Measurements from ENCODE around the gene MYO1F.
"Not testable (repeated sequence)": the region's sequence is repeated elsewhere in the genome, so short reads cannot be mapped to it uniquely, and the experiment has no call there.

The MYO1F gene

DNA sequence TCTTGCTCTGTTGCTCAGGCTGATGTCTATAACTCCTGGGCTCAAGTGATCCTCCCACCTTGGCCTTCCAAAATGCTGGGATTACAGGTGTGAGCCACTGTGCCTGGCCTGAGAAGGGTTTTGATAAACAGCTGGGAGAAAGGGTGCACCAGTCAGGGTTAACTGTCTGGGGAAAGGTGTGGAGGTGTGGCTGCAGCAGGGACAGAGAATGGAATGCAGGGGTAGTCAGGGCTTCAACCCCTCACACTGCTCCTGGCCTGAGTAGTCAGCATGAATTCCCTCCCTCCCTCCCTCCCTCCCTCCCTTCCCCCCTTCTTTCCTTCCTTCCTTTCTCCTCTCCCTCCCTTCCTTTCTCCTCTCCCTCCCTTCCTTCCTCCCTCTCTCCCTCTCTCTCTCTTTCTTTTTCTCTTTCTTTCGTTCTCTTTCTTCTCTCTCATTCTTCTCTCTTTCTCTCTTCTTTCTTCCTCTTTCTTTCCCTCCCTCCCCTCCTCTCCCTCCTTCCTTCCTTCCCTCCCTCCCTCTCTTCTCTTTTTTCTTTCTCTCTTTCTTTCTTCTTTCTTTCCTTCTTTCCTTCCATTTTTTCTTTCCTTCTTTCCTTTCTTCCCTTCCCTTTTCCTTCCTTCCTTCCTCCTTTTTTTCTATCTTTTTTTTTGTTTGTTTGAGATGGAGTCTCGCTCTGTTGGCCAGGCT, 16.0 kb downstream of the MYO1F start:
- no peak for DNase-seq

GRCh38 chr19:8558325-8558724, 18.9 kb downstream of the MYO1F start:
- no peak for DNase-seq

GRCh38 chr19:8557642-8558238, 19.5 kb downstream of the MYO1F start:
- no peak for DNase-seq

DNA sequence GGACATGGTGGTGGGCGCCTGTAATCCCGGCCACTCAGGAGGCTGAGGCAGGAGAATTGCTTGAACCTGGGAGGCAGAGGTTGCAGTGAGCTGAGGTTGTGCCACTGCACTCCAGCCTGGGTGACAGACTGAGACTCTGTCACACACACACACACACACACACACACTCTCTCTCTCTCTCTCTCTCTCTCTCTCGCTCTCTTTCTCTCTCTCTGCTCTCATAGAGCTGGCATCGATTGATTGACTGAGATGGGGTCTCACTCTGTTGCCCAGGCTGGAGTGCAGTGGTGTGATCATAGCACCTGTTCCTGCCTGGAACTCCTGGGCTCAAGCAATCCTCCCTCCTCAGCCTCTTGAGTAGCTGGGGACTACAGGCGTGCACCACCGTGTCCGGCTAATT, 23.5 kb downstream of the MYO1F start:
- not testable (repeated sequence) for DNase-seq

DNA sequence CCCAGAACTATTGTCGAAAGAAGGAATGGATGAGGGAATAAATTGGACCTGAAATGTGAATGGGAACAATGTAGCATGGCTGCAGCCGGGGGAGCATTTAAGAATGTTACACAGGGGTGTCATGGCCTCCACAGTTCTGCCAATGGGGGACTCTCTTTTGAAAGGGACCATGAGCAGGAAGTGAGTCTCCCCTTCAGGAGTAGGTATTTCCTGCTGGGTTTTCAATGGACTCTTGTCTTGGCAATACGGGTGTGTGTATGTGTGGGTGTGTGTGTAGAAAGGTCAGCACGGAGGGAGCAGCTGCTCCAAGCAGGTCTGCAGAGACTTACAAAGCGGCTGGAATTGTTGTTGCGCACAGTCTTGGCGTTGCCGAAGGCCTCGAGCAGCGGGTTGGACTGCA, 24.4 kb downstream of the MYO1F start:
- peak; percentile 31 for DNase-seq

- no peak for DNase-seq
Measured at GRCh38 chr19:8550070-8550469, 27.2 kb downstream of the MYO1F start.

- no peak for DNase-seq
Measured at GRCh38 chr19:8545743-8546142, 31.5 kb downstream of the MYO1F start.

- no peak for DNase-seq
Measured at GRCh38 chr19:8544168-8544567, 33.1 kb downstream of the MYO1F start.

- no peak for DNase-seq
Measured at GRCh38 chr19:8539621-8540149, 37.6 kb downstream of the MYO1F start.

DNA sequence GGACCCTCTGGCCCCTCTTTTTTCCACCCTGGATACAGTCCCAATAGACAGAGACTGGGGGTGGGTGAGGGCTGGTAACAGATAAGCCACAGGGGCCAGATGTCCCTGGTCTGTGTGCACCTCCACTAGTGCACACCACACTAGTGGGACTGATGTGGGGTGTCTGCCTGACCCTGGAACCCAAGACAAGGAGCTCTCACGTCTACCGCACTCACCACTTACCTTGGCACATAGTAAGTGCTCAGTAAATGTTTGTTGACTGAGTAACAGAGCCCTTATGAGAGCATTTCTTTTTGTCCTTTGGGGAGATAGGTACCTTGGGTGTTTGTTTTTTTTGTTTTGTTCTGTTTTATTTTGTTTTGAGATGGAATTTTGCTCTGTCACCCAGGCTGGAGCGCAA, 40.1 kb downstream of the MYO1F start:
- no peak for DNase-seq

GRCh38 chr19:8536282-8536681, 41.0 kb downstream of the MYO1F start:
- no peak for DNase-seq

- no peak for DNase-seq
Measured at GRCh38 chr19:8532225-8532624, 45.0 kb downstream of the MYO1F start.

- no peak for DNase-seq
Measured at GRCh38 chr19:8531470-8531869, 45.8 kb downstream of the MYO1F start.

- DNase-seq: no peak
Measured at GRCh38 chr19:8530061-8530679, 47.1 kb downstream of the MYO1F start.

DNA sequence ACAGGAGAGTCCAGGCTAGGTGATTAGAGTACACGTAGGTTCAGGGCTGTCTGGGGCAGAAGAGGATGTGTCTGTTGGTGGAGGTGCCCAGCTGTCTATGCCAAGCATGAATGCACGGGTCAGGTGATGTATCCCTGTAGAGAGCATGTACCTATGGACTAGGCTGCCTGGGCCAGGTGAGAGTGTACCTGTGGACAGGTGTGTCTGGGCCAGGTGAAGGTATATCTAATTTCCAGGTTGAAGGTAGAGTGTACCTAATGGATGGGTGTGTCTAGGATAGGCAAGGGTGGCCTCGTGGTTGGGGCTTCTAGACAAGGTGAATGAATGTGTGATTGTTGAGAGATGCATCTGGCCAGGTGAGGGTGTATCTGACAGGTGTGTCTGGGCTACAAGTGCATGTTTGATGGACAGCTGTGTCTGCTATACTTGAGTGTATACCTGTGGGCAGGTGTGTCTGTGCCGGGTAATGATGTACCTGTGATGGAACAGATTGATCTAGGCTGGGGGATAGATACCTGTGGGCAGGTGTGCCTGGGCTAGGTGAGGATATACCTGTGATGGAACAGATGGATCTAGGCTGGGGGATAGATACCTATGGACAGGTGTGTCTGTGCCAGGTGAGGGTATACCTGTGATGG, 47.8 kb downstream of the MYO1F start:
- DNase-seq: no peak

- DNase-seq: no peak
Measured at GRCh38 chr19:8528500-8528899, 48.7 kb downstream of the MYO1F start.

DNA sequence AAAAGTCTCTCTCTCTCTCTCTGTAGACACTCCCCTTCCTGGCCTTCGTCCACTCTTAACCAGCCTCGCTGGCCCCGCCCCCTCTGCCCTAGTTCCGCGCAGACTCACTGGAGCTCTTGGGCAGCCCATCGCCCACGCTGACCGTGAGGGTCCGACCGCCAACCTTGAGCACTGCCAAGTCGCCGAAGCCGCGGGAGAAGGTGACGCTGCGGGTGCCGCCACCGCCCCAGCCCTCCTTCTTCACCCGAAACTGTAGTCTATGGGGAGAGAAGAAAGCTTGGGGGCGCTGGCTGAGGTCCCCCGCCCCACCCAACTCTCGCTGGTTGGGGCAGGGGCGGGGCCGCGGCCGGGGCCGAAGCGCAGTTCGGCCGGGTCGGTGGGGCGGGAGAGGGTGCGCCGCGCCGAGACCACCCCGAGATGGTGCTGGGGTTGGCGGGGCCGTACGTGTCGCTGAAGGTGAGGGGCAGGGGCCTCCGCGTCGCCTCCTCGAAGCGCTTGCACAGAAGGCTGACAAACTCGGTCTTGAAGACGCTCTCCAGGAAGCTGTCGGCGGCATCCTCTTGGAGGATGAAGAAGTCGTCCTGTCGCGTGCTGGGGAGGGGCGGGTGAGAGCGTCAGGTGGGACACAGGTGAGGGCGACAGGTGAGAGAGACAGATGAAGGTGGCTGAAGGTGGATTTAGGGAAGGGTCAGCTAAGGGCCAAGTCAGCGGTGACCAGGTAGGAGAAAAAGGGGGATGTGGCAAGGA, 50.7 kb downstream of the MYO1F start:
- peak; percentile 67 for DNase-seq

GRCh38 chr19:8525401-8525684, 51.9 kb downstream of the MYO1F start:
- no peak for DNase-seq

GRCh38 chr19:8519388-8519787, 57.9 kb downstream of the MYO1F start:
- no peak for DNase-seq

DNA sequence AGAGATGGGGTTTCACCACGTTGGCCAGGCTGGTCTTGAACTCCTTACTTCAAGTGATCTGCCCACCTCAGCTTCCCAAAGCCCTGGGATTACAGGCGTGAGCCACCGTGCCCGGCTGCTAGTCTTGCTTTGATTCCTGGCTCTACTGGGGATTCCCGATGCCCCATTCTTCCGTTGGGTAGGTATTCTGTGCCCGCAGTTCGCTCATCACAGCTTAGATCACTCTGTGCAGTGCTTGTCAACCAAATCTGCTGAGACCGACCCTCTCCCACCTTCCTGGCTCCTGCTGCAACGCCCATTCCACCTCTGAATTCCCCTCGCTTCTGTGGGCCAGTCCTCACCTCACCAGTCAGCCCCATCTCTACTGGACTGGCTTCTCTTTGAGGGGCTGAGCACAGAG, 58.7 kb downstream of the MYO1F start:
- DNase-seq: no peak

DNA sequence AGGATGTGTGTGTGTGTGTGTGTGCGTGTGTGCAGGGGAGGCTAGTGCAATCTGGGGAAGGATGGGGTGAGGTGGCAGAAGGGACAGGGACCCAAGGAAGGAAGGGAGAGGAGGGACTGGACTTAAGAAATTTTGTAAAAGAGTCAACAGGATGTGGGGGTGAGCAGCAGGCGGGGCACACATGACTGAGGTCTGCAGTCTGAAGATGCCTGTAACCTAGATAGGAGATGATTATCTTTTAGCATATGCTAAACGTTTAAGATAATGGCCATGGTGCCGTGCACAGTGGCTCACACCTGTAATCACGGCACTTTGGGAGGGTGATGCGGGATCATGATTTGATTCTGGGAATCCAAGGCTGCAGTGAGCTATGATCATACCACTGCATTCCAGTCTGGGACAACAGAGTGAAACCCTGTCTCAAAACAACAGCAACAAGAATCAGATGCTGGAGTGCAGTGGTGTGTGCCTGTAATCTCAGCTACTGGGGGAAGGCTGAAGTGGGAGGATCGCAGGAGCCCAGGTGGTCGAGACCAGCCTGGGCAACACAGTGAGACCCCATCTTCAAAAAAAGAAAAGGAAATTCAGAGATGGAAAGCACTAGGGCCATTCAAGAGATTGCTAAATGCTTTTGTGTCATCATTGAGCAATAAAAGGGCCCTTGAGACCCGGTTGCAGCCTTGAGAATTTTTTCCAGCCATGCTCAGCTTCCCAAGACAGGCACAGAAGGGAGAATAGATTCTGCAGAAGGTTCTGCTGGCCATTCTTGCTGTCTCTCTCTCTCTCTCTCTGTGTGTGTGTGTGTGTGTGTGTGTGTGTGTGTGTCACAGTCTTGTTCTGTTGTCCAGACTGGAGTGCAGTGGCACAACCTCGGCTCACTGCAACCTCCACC, 59.4 kb downstream of the MYO1F start:
- no peak for DNase-seq

- DNase-seq: no peak
Measured at GRCh38 chr19:8515317-8515716, 61.9 kb downstream of the MYO1F start.

Measured in NCI-H2171 treated with DMSO at 0.1 percent for 48 hours (cell line).